H9 (cell line): ENCODE results near the gene SGCB. TPM values are rescaled to one million over a fixed set of nuclear protein-coding genes. Genes with fewer than 3 reads are reported as not detected.

Experiments used
- DNase-seq: peaks from one replicate; pipeline ENCODE4 v3.0.0-alpha.2; 2017
- H2AFZ ChIP-seq: one replicate; pipeline ENCODE4 v1.6.1; 2013; ENCODE audit warnings: mild to moderate bottlenecking, low read length, control low read depth, moderate library complexity
- H2AK5ac ChIP-seq: 2 replicates; pipeline ENCODE4 v1.6.1; 2013; ENCODE audit warnings: low read length, control low read depth, mixed read lengths; ENCODE audit not compliant: insufficient read length
- H2BK120ac ChIP-seq: one replicate; pipeline ENCODE4 v1.6.1; 2013; ENCODE audit warnings: low read depth, mild to moderate bottlenecking, low read length, control low read depth, inconsistent platforms; ENCODE audit not compliant: poor library complexity, severe bottlenecking
- H2BK12ac ChIP-seq: 2 replicates; pipeline ENCODE4 v1.6.1; 2013; ENCODE audit warnings: low read length, control low read depth, mixed read lengths, low read depth; ENCODE audit not compliant: insufficient read length
- H2BK15ac ChIP-seq: 2 replicates; pipeline ENCODE4 v1.6.1; 2013; ENCODE audit warnings: low read depth, low read length, control low read depth
- H2BK20ac ChIP-seq: one replicate; pipeline ENCODE4 v1.6.1; 2013; ENCODE audit warnings: low read depth, mild to moderate bottlenecking, low read length, control low read depth, inconsistent platforms; ENCODE audit not compliant: poor library complexity, severe bottlenecking
- H2BK5ac ChIP-seq: 2 replicates; pipeline ENCODE4 v1.6.1; 2013; ENCODE audit warnings: low read length, control low read depth, mixed read lengths; ENCODE audit not compliant: insufficient read length
- H3K14ac ChIP-seq: 2 replicates; pipeline ENCODE4 v1.6.1; 2013; ENCODE audit warnings: low read length, control low read depth; ENCODE audit not compliant: insufficient read depth
- H3K18ac ChIP-seq: 2 replicates; pipeline ENCODE4 v1.6.1; 2013; ENCODE audit warnings: low read depth, mild to moderate bottlenecking, mixed read lengths, low read length, control low read depth; ENCODE audit not compliant: insufficient read length
- H3K23ac ChIP-seq: 2 replicates; pipeline ENCODE4 v1.6.1; 2013; ENCODE audit warnings: low read length, control low read depth, mixed read lengths, low read depth; ENCODE audit not compliant: insufficient read length
- H3K23me2 ChIP-seq: 2 replicates; pipeline ENCODE4 v1.6.1; 2013; ENCODE audit warnings: low read depth, mild to moderate bottlenecking, mixed read lengths, low read length, control low read depth; ENCODE audit not compliant: insufficient read length, poor library complexity, severe bottlenecking
- H3K27ac ChIP-seq: 2 replicates; pipeline ENCODE4 v1.5.1; 2013; ENCODE audit warnings: low read length, control low read depth, mixed read lengths, low read depth; ENCODE audit not compliant: insufficient read length
- H3K27me3 ChIP-seq: 2 replicates; pipeline ENCODE4 v1.6.1; 2013; ENCODE audit warnings: low read length, control low read depth, inconsistent platforms; ENCODE audit not compliant: insufficient read depth
- H3K4ac ChIP-seq: 2 replicates; pipeline ENCODE4 v1.6.1; 2013; ENCODE audit warnings: low read depth, mild to moderate bottlenecking, control low read depth, inconsistent platforms, low read length, moderate library complexity
- H3K4me1 ChIP-seq: 2 replicates; pipeline ENCODE4 v1.6.1; 2013; ENCODE audit warnings: low read length, control low read depth, inconsistent platforms; ENCODE audit not compliant: insufficient read depth
- H3K4me2 ChIP-seq: 2 replicates; pipeline ENCODE4 v1.6.1; 2013; ENCODE audit warnings: low read length, control low read depth, mixed read lengths; ENCODE audit not compliant: insufficient read length, insufficient read depth
- H3K56ac ChIP-seq: 2 replicates; pipeline ENCODE4 v1.6.1; 2013; ENCODE audit warnings: low read depth, mild to moderate bottlenecking, mixed read lengths, low read length, control low read depth; ENCODE audit not compliant: insufficient read length
- H3K79me1 ChIP-seq: 2 replicates; pipeline ENCODE4 v1.6.1; 2013; ENCODE audit warnings: low read depth, mild to moderate bottlenecking, moderate library complexity, low read length, control low read depth, inconsistent platforms; ENCODE audit not compliant: insufficient read depth, poor library complexity, severe bottlenecking
- H3K79me2 ChIP-seq: 2 replicates; pipeline ENCODE4 v1.6.1; 2013; ENCODE audit warnings: low read length, control low read depth, inconsistent platforms; ENCODE audit not compliant: insufficient read depth
- H3K9ac ChIP-seq: 2 replicates; pipeline ENCODE4 v1.6.1; 2013; ENCODE audit warnings: low read length, control low read depth, mixed read lengths; ENCODE audit not compliant: insufficient read length; ENCODE audit errors: extremely low read depth
- H3K9me3 ChIP-seq: one replicate; pipeline ENCODE4 v1.6.1; 2013; ENCODE audit warnings: low read depth, low read length, inconsistent platforms; ENCODE audit not compliant: control insufficient read depth
- H3T11ph ChIP-seq: one replicate; pipeline ENCODE4 v1.6.1; 2013; ENCODE audit warnings: mild to moderate bottlenecking, low read length, control low read depth, inconsistent platforms
- H4K20me1 ChIP-seq: one replicate; pipeline ENCODE4 v1.6.1; 2013; ENCODE audit not compliant: control insufficient read depth, insufficient read length, insufficient read depth
- H4K5ac ChIP-seq: 2 replicates; pipeline ENCODE4 v1.6.1; 2013; ENCODE audit warnings: low read depth, mild to moderate bottlenecking, mixed read lengths, low read length, control low read depth; ENCODE audit not compliant: insufficient read length
- H4K8ac ChIP-seq: replicated peaks from 2 replicates; pipeline ENCODE4 v1.6.1; 2013; ENCODE audit warnings: low read length, control low read depth, mixed read lengths, low read depth; ENCODE audit not compliant: insufficient read length
- H4K91ac ChIP-seq: 2 replicates; pipeline ENCODE4 v1.6.1; 2013; ENCODE audit warnings: low read depth, mild to moderate bottlenecking, moderate library complexity, mixed read lengths, low read length, control low read depth; ENCODE audit not compliant: insufficient read length
- H3K27ac Mint-ChIP-seq, 3 experiments: 2 replicates in 2 of 3; 3 replicates in 1 of 3; pipeline ENCODE4 v1.8.0; 2020 to 2021; ENCODE audit warnings: mixed read lengths in 3 of 3, mild to moderate bottlenecking in 1 of 3, moderate library complexity in 1 of 3
- H3K27me3 Mint-ChIP-seq: 2 replicates; pipeline ENCODE4 v1.8.0; 2021; ENCODE audit warnings: low read depth, mild to moderate bottlenecking, moderate library complexity, mixed read lengths
- H3K36me3 Mint-ChIP-seq, 3 experiments: 2 replicates in 2 of 3; 3 replicates in 1 of 3; pipeline ENCODE4 v1.8.0; 2020 to 2021; ENCODE audit warnings: low read depth in 3 of 3, mixed read lengths in 3 of 3; ENCODE audit not compliant: insufficient read depth in 1 of 3
- H3K4me1 Mint-ChIP-seq, 2 experiments: 2 replicates each; pipeline ENCODE4 v1.8.0; 2020; ENCODE audit warnings: mixed read lengths in 2 of 2
- H3K4me3 Mint-ChIP-seq, 2 experiments: 2 replicates in 1 of 2; 3 replicates in 1 of 2; pipeline ENCODE4 v1.8.0; 2020 to 2021; ENCODE audit warnings: mild to moderate bottlenecking in 2 of 2, mixed read lengths in 2 of 2, moderate library complexity in 1 of 2
- H3K9me3 Mint-ChIP-seq, 2 experiments: 2 replicates in 1 of 2; 3 replicates in 1 of 2; pipeline ENCODE4 v1.8.0; 2020; ENCODE audit warnings: mild to moderate bottlenecking in 2 of 2, mixed read lengths in 2 of 2, moderate library complexity in 1 of 2
- WGBS: extraction: QIAGEN DNeasy Blood & Tissue Kit; methylation state at CpG from one replicate; pipeline ENCODE4 v1.1.7; 2013; ENCODE audit warnings: missing lambda C conversion rate, low lambda C conversion rate, mixed read lengths; ENCODE audit not compliant: insufficient read length; ENCODE audit errors: extremely low coverage; 5-methylcytosine and 5-hydroxymethylcytosine counted together
- total RNA-seq: library from RNA; stranded (reverse); gene quantifications from 2 replicates; pipeline ENCODE4 v1.2.1, GENCODE V29; 2021
- TF ChIP-seq, protein P1 (sequence below): fragments of 200-600 bp; sonication (generic); conservative IDR thresholded peaks from 3 replicates; pipeline ENCODE4 v1.8.0; 2021; ENCODE audit warnings: antibody characterized with exemption, mild to moderate bottlenecking

SGCB gene
- total RNA-seq, 1 experiment from 2014 or later: 32.3 TPM

DNA sequence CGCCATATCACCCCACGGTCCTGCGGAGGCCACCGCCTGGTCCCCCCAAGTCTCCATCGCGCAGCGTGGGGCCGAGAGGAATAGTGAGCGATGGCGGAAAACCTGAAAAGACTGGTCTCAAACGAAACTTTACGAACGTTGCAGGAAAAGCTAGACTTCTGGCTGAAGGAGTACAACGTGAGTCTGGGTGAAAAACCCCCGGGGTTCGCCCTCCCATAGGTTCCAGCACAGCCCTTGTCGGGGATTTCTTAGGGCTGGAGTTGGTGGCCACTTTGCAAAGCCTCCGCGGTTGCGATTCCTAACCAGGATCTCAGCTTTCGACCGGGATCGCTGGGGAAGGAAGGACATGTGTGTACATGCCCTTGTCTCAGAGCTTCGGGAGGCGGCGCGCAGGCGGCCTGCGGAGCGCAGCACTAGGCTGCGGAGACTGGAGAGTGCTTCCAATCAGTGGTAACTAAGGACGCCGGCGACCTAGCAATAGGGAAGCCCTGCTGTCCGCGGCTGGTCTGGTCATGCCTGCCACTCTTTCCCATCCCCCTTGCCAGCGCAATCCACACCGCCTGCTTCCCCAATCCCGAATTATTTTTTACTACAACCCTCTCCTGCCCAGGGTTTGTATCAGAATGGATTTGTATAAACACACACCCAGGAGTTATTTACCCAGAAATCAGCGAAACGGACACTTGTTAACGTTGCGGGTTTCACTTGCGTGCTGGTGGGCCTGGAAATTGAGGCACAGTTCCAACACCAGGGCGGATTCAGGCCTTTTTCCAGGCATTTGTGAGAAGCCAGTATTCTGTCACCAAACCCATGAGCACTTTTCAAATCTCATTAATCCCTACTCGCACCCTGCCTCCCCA lies 13.7 kb upstream of the SGCB start:
- peak; percentile 94 for DNase-seq
- Histone ChIP-seq H3K56ac (no peak overlapping the region), H3K79me2 (no peaks in the 10 kb centered on the region), H2BK120ac (no peak overlapping the region), H2AFZ (peak overlapping the region; percentile 57), H3K4ac (no peak overlapping the region), H3K23ac (no peak overlapping the region), H3K23me2 (peaks cover 10% of the 10 kb centered on the region), H2BK15ac (no peak overlapping the region), H4K20me1 (no peaks in the 10 kb centered on the region), H2BK12ac (no peak overlapping the region), H3K14ac (peak overlapping the region; percentile 80; the same call in 1 of the 2 replicates), H2BK20ac (no peak overlapping the region), H4K91ac (no peak overlapping the region), H2BK5ac (no peak overlapping the region), H3K4me2 (peak overlapping the region; percentile 64), H3K9me3 (no peaks in the 10 kb centered on the region), H4K5ac (no peak overlapping the region), H3K79me1 (no peaks in the 10 kb centered on the region), H3K27me3 (no peaks in the 10 kb centered on the region; the same call in 1 of the 2 replicates), H3K4me1 (no peaks in the 10 kb centered on the region), H3K9ac (peak overlapping the region; percentile 21), H3K18ac (peak overlapping the region; percentile 71), H2AK5ac (no peak overlapping the region), H4K8ac (no peak overlapping the region), H3T11ph (no peak overlapping the region), H3K27ac (no peak overlapping the region)
- WGBS: no CpG with 5 or more reads among the region's 46 CpGs
- peaks cover 19 to 34% of the 10 kb centered on the region in 2 experiments for H3K4me1 Mint-ChIP-seq
- peaks cover 7 to 9% (median 8%) of the 10 kb centered on the region in 3 experiments; a peak in 6 of 7 replicates for H3K36me3 Mint-ChIP-seq
- H3K27ac Mint-ChIP-seq: peak overlapping the region in 1 of 3 experiments; percentile 97; a peak in 2 of 7 replicates
- TF ChIP-seq, protein P1, sequence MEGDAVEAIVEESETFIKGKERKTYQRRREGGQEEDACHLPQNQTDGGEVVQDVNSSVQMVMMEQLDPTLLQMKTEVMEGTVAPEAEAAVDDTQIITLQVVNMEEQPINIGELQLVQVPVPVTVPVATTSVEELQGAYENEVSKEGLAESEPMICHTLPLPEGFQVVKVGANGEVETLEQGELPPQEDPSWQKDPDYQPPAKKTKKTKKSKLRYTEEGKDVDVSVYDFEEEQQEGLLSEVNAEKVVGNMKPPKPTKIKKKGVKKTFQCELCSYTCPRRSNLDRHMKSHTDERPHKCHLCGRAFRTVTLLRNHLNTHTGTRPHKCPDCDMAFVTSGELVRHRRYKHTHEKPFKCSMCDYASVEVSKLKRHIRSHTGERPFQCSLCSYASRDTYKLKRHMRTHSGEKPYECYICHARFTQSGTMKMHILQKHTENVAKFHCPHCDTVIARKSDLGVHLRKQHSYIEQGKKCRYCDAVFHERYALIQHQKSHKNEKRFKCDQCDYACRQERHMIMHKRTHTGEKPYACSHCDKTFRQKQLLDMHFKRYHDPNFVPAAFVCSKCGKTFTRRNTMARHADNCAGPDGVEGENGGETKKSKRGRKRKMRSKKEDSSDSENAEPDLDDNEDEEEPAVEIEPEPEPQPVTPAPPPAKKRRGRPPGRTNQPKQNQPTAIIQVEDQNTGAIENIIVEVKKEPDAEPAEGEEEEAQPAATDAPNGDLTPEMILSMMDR: no peak
- H3K27me3 Mint-ChIP-seq: peaks cover 22% of the 10 kb centered on the region
- H3K4me3 Mint-ChIP-seq: peak overlapping the region; percentile 82 to 85
- H3K9me3 Mint-ChIP-seq: peaks cover 13 to 14% of the 10 kb centered on the region in 2 experiments
